TTC549 (cell line): ENCODE data around the gene VARS2.
"Not testable (repeated sequence)": the region's sequence is repeated elsewhere in the genome, so short reads cannot be mapped to it uniquely, and the experiment has no call there.

ENCODE experiments used
- FAIRE-seq: peaks from 2 replicates; lab custom pipeline; 2012; peaks lifted over from hg19 to GRCh38; lab: Jason Lieb, UNC

The VARS2 gene

DNA sequence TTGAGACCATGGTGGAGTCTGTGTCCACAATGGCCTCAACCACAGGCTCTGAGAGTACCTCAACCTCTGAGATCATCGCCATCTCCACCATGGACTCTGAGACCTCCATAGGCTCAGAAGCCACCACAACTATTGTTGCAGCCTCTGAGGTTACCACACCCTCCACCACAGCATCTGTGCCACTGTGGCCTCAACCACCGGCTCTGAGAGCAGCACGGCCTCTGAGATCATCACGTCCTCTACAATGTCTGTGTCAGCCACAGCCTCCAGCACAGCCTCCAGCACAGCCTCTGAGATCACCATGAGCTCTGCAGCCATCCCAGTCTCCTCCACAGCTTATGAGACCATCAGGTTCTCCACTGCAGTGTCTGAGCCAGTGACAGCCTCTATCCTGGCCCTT, 50.0 kb downstream of the VARS2 start:
- FAIRE-seq, result no peak

- FAIRE-seq, result no peak
Observed at GRCh38 chr6:30965140-30965601, 51.1 kb downstream of the VARS2 start.

DNA sequence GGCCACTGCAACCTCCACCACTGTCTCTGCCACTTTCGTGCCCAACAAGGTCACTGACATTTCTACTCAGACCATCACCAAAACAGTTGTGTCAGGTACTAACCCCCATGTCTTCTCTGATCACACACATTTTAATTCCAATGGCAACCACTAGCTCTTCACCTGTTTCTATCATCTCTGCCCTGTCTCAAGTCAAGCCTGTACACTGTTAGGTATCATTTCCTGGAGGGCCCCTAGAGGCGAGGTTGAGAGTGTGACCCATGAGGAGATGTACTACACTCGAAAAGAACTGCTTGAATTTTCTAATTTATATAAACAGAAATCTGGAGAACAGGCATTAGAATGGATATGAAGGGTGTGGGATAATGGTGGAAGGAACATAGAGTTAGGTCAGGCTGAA, 52.1 kb downstream of the VARS2 start:
- no peak for FAIRE-seq

GRCh38 chr6:30969171-30969570, 55.1 kb downstream of the VARS2 start:
- not testable (repeated sequence) for FAIRE-seq

- FAIRE-seq, result no peak
Observed at GRCh38 chr6:30970946-30971345, 56.9 kb downstream of the VARS2 start.

DNA sequence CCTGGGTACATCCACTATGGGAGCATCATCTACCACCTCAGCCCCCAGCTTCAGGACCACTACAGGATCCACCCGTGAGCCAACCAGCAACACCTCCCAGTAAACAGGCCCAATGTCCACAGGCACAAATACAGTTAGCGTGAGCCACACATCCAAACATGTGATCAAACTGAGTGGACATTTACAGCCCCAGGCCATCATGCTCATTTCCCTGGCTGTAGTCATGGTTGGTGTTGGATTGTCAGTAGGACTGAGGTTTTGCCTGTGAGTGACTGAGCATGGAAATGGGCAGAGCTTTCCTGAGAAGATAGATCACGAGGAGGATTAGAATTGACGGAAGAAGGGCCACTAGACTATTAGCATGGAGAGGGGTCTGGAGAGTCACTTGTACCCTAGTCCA, 58.8 kb downstream of the VARS2 start:
- no peak for FAIRE-seq

DNA sequence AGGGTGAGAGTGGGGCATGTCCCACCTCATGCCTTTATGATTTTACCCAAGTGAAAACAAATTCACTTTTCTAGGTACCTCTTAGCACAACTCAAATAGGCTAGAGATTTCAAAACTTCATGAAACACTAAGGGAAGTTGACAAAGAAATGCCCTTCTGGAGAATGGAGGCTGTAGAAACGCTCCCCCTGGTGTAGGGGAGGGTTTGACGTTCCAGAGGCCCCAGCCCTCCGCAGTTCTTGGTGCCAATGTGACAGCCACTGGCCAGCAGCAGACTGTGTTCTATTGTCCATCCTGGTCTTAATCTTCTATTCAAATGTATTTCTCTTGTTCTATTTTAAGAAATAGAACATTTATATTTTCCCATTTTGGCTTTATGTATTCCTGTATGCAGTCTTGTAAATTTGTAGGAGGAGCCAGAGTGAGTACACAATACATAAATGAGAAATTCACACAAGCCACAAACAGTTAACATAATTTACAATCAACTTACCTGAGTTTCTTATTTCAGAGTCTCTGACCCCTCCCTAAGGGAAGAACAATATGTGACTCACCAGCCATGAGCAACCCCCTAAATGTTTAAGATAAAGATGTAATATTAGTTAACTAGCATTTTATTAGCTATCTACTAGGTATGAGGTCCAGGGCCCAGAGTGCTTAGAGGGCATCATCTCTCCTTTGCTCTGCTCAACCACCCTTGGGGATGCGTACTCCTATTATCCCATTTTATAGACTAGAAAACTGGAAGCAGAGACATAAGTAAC, 60.6 kb downstream of the VARS2 start:
- FAIRE-seq, result no peak
